ENCODE data around the gene FAM174B.

GRCh38 chr15:92683511-92683834 lies 27.9 kb upstream of the FAM174B start:
- TF ChIP-seq CTCF (IDR thresholded peaks at IDR 0.05) (peak; percentile 38 to 58 (median 48)), POLR2A (IDR thresholded peaks at IDR 0.05) (no peak), EP300 (IDR thresholded peaks at IDR 0.05; ENCODE audit: low read depth) (no peak)
